Breast epithelium (tissue), 4 donors: ENCODE measurements around the gene NFKBIB. TPM values are rescaled to one million over a fixed set of nuclear protein-coding genes. Genes with fewer than 3 reads are reported as not detected.
A peak's percentile ranks its signal among the peaks of the same experiment; 100 is the strongest.

ENCODE experiments used
- DNase-seq, 2 donors: peaks; one replicate each; pipeline ENCODE4 v3.0.0-alpha.2; 2019; ENCODE audit warnings: low spot score in 2 of 2
- H3K27ac ChIP-seq, 2 donors: fragments of 200-600 bp; sonication (generic) in 1 of 2; one replicate each; pipeline ENCODE4 v1.5.1; 2016 to 2019; ENCODE audit warnings: mild to moderate bottlenecking in 1 of 2
- H3K27me3 ChIP-seq, 2 donors: fragments of 200-600 bp; sonication (generic) in 1 of 2; one replicate each; pipeline versions ENCODE4 v1.5.1 to v1.6.0; 2017 to 2019; ENCODE audit warnings: control low read depth in 1 of 2, mild to moderate bottlenecking in 1 of 2
- H3K36me3 ChIP-seq: fragments of 200-600 bp; one replicate; pipeline ENCODE4 v1.5.1; 2019
- H3K4me1 ChIP-seq, 2 donors: fragments of 200-600 bp; sonication (generic); one replicate each; pipeline ENCODE4 v1.5.1; 2016 to 2019; ENCODE audit warnings: control low read depth in 1 of 2
- H3K4me3 ChIP-seq, 3 donors: fragments of 200-600 bp; sonication (generic); 1 replicate in 2 of 3; 2 replicates in 1 of 3; pipeline ENCODE4 v1.5.1; 2016 to 2019; ENCODE audit warnings: mild to moderate bottlenecking in 3 of 3, moderate library complexity in 2 of 3
- H3K9me3 ChIP-seq, 2 donors: fragments of 200-600 bp; sonication (generic) in 1 of 2; one replicate each; pipeline ENCODE4 v1.5.1; 2016 to 2019; ENCODE audit warnings: control low read depth in 1 of 2
- POLR2A ChIP-seq: fragments of 450-650 bp; IDR thresholded peaks from one replicate; pipeline ENCODE4 v1.6.1; 2016; ENCODE audit warnings: antibody characterized with exemption, mild to moderate bottlenecking, moderate library complexity
- POLR2AphosphoS5 ChIP-seq, 3 donors: sonication (generic); formaldehyde crosslinking; IDR thresholded peaks; one replicate each; pipeline ENCODE4 v1.6.1; 2017; ENCODE audit warnings: antibody characterized with exemption in 3 of 3
- intact Hi-C: fragments of 100-400 bp; cut with DNase I; formaldehyde crosslinking; loops from one replicate; pipeline ENCODE4 v1.15.1; 2023; ENCODE audit warnings: low total_unique reads
- total RNA-seq, 3 donors: library from RNA; depleted of rRNA; stranded (reverse); fragments of >200 nt; gene quantifications; one replicate each; pipeline ENCODE4 v1.1.0, GENCODE V29; 2016
- TF ChIP-seq, protein P1 (sequence below), 3 donors: fragments of 450-650 bp; IDR thresholded peaks; one replicate each; pipeline ENCODE4 v1.5.1; 2016 to 2017; ENCODE audit warnings: antibody characterized with exemption in 3 of 3, mild to moderate bottlenecking in 3 of 3, moderate library complexity in 3 of 3

The NFKBIB gene
- total RNA-seq, 3 donors from 2014 or later: 15.7 to 29.2 (median 19.6) TPM

DNA sequence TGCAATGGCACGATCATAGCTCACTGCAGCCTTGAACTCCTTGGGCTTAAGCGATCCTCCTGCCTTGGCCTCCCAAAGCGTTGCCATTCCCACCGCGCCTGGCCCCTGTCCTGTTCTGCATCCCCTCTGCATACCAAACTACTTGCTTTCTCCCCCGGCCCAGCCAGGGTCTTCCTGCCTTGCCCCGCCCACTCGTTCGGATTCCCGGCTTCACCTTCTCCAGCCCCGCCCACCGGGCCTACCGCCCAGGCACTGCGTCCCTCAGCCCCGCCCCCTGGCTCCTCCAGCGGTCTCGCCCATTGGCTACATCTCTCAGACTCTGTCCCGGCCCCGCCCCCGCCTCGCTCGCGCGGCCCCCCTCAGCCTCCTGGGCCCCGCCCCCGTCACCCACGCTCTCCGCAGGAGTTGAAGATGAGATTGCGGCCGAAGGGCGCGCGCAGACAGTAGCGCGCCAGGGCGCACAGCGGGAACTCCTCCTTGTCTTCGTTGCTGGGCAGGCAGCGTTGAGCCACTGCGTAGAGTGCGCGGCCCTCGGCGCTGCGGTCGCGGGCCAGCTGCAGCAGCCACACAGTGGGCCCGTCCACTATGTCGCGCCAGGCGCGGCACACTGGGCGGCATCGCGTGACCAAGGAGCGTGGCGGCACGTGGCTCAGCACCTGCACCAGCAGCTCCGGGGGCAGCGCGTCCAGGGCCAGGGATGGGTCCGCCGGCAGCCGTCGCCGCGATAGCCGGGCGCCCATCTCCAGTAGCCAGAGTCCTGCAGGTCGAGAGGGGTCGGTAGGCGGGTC is 50.0 kb downstream of the NFKBIB start:
- DNase-seq: peak; percentile 84 to 87
- Histone ChIP-seq H3K36me3 (no peaks in the 10 kb centered on the region), H3K9me3 (no peaks in the 10 kb centered on the region), H3K4me1 (no peaks in the 10 kb centered on the region), H3K27me3 (no peaks in the 10 kb centered on the region), H3K4me3 (peak overlapping the region; percentile 2 to 64 (median 47)), H3K27ac (no peak overlapping the region)
- intact Hi-C loops: loop anchor here (5.0 kb wide), 1 partner anchor 173 kb away; no protein-coding TSS in a partner anchor
- TF ChIP-seq POLR2AphosphoS5 (IDR thresholded peaks at IDR 0.05) (no peak), POLR2A (no peak)
- TF ChIP-seq, protein P1, sequence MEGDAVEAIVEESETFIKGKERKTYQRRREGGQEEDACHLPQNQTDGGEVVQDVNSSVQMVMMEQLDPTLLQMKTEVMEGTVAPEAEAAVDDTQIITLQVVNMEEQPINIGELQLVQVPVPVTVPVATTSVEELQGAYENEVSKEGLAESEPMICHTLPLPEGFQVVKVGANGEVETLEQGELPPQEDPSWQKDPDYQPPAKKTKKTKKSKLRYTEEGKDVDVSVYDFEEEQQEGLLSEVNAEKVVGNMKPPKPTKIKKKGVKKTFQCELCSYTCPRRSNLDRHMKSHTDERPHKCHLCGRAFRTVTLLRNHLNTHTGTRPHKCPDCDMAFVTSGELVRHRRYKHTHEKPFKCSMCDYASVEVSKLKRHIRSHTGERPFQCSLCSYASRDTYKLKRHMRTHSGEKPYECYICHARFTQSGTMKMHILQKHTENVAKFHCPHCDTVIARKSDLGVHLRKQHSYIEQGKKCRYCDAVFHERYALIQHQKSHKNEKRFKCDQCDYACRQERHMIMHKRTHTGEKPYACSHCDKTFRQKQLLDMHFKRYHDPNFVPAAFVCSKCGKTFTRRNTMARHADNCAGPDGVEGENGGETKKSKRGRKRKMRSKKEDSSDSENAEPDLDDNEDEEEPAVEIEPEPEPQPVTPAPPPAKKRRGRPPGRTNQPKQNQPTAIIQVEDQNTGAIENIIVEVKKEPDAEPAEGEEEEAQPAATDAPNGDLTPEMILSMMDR (IDR thresholded peaks at IDR 0.05): no peak

DNA sequence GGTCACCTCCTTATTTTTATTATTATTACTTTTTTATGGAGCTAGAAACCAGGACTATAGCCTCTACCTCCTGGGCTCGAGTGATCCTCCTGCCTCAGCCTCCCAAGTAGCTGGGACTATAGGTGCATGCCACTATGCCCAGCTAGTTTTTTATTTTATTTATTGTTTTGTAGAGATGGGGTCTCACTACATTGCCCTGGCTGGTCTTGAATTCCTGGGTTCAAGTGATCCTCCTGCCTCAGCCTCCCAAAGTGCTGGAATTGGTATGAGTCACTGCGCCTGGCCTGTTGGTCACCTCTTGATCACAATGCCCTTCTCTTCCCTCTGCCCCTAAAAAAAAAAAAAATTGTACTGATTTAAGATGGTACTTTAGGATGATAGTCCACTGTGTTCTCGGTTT is 51.4 kb downstream of the NFKBIB start:
- Histone ChIP-seq H3K4me3 (no peak overlapping the region), H3K27ac (no peak overlapping the region), H3K4me1 (no peaks in the 10 kb centered on the region), H3K9me3 (no peaks in the 10 kb centered on the region), H3K36me3 (no peaks in the 10 kb centered on the region), H3K27me3 (no peaks in the 10 kb centered on the region)
- DNase-seq: no peak
- TF ChIP-seq POLR2AphosphoS5 (IDR thresholded peaks at IDR 0.05) (no peak), POLR2A (no peak)
- TF ChIP-seq, protein P1 (IDR thresholded peaks at IDR 0.05): no peak
- intact Hi-C loops: no loop called here

DNA sequence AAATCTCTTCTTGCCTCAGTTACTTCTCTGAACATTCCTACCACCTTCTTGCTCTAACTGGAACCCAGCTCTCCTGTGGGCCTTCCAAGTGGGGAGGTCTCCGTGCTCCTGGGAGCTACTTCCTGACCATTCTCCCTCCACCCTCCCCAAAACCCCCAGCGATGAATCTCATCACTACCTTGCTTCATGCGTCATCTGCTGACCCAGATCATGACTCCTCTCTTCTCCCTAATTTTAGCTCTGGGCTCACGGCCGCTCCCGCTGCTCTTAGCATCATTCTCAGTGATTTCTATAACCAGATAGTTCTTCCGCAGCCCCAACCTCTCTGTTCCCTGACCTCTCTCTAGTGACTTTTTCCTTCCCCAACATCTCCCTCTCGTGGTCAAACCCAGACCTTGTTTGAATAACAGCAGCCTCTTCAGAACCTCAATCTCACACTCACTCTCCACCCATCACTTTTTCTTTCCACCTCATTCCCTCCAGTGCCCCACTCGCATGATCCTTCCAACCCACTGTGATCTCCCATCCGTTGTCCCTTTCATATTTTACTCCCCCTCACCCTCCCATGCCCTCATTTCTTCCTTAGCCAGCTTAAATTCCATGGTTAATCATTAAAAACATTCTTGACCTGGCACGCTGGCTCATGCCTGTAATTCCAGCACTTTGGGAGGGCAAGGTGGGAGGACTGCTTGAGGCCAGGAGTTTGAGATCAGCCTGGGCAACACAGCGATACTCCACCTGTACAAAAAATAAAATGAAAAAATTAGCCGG is 52.8 kb downstream of the NFKBIB start:
- no peaks in the 10 kb centered on the region for H3K36me3 ChIP-seq
- H3K27ac ChIP-seq: no peak overlapping the region
- TF ChIP-seq, protein P1 (IDR thresholded peaks at IDR 0.05): peak in 1 of 3 donors; percentile 30
- no peak for TF ChIP-seq POLR2AphosphoS5 (IDR thresholded peaks at IDR 0.05)
- no peak for TF ChIP-seq POLR2A
- H3K4me3 ChIP-seq: no peak overlapping the region
- no peak for DNase-seq
- H3K27me3 ChIP-seq: no peaks in the 10 kb centered on the region
- no peaks in the 10 kb centered on the region for H3K4me1 ChIP-seq
- intact Hi-C loops: no loop called here
- no peaks in the 10 kb centered on the region for H3K9me3 ChIP-seq

DNA sequence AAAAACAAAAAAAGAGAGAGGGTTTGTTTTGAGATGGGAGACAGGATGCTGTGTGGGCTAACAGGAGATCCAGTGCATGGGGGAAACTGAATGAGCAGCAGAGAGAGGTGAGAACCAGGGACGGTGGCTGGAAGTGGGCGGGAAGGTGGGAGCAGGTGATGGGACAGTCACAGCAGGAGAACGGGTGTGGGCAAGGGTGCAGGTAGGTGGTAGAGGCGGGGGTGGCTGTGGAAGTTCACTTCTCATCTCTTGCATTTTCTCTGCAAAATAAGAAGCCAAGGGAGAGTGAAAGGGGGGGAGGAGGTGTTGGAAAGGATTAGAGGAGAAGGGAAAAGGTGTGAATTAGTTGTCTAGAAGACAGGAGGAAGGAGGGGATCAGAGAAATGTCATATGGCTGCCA is 53.9 kb downstream of the NFKBIB start:
- Histone ChIP-seq H3K4me1 (no peaks in the 10 kb centered on the region), H3K4me3 (no peak overlapping the region), H3K9me3 (no peaks in the 10 kb centered on the region), H3K36me3 (no peaks in the 10 kb centered on the region), H3K27me3 (no peaks in the 10 kb centered on the region), H3K27ac (no peak overlapping the region)
- TF ChIP-seq, protein P1 (IDR thresholded peaks at IDR 0.05): no peak
- TF ChIP-seq POLR2AphosphoS5 (IDR thresholded peaks at IDR 0.05): no peak
- no peak for TF ChIP-seq POLR2A
- DNase-seq: no peak
- intact Hi-C loops: no loop called here

DNA sequence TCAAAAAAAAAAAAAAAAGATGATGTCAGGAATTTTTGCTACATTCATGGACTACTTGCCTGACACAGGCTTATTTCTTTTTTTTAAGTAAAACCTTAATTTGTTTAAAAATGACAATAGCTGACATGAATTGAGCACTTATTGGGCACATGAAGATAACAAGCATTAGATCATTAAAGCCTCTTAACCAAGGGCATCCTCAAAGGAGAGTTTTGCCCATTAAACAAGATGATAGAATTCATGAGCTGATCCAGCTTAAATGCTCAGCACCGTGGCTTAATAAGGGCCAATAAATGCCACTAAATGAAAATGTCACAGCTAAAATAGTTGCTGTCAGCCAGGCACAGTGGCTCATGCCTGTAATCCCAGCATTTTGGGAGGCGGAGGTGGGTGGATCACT is 56.5 kb downstream of the NFKBIB start:
- Histone ChIP-seq H3K9me3 (no peaks in the 10 kb centered on the region), H3K36me3 (no peaks in the 10 kb centered on the region), H3K27ac (no peak overlapping the region), H3K27me3 (no peaks in the 10 kb centered on the region), H3K4me1 (no peaks in the 10 kb centered on the region), H3K4me3 (no peak overlapping the region)
- intact Hi-C loops: no loop called here
- TF ChIP-seq, protein P1 (IDR thresholded peaks at IDR 0.05): no peak
- TF ChIP-seq POLR2A: no peak
- TF ChIP-seq POLR2AphosphoS5 (IDR thresholded peaks at IDR 0.05): no peak
- no peak for DNase-seq
